ENCODE measurements around the gene STOX2.

Gene STOX2

GRCh38 chr4:183926950-183927349, 21.8 kb downstream of the STOX2 start:
- WGBS (ENCODE audit: extremely low coverage, insufficient coverage, insufficient read length), result no CpG with 5 or more reads among the region's 5 CpGs
- no peak overlapping the region for H2BK5ac ChIP-seq (ENCODE audit: low read depth, low read length, poor library complexity)
- no peak overlapping the region for H3K4me3 ChIP-seq (ENCODE audit: low read depth, low read length)

GRCh38 chr4:183932576-183932975, 27.5 kb downstream of the STOX2 start:
- H3K9ac ChIP-seq (ENCODE audit: low read length), result peak overlapping the region; percentile 47
- H3K4me1 ChIP-seq (ENCODE audit: control insufficient read depth in 1 of 2, insufficient read depth in 2 of 2, low read length in 2 of 2), result no peaks in the 10 kb centered on the region
- H4K91ac ChIP-seq (ENCODE audit: low read depth, low read length), result no peak overlapping the region
- H3K36me3 ChIP-seq (ENCODE audit: control insufficient read depth in 1 of 2, insufficient read depth in 2 of 2, low read length in 2 of 2), result no peaks in the 10 kb centered on the region
- H3K27me3 ChIP-seq (ENCODE audit: insufficient read depth, low read length), result no peaks in the 10 kb centered on the region
- no CpG with 5 or more reads among the region's 3 CpGs for WGBS (ENCODE audit: extremely low coverage, insufficient coverage, insufficient read length)
- no peak overlapping the region for H3K14ac ChIP-seq (ENCODE audit: low read length)
- no peak overlapping the region for H2BK12ac ChIP-seq (ENCODE audit: low read length)
- no peaks in the 10 kb centered on the region for H3K79me1 ChIP-seq (ENCODE audit: low read length)
- no peak overlapping the region for H3K23ac ChIP-seq (ENCODE audit: low read length)
- no peak overlapping the region for H3K27ac ChIP-seq (ENCODE audit: low read depth, low read length)
- H2AFZ ChIP-seq (ENCODE audit: insufficient read depth, low read length, poor library complexity), result no peak overlapping the region
- no peak overlapping the region for H2BK120ac ChIP-seq (ENCODE audit: insufficient read depth, low read length, poor library complexity)
- H3K79me2 ChIP-seq (ENCODE audit: control insufficient read depth, insufficient read depth, low read length, poor library complexity), result no peaks in the 10 kb centered on the region
- no peak for DNase-seq
- H3K18ac ChIP-seq (ENCODE audit: low read length), result no peak overlapping the region
- no peak overlapping the region for H2AK5ac ChIP-seq (ENCODE audit: low read length)
- no peak overlapping the region for H3K4me2 ChIP-seq (ENCODE audit: low read length)
- H2BK5ac ChIP-seq (ENCODE audit: low read depth, low read length, poor library complexity), result no peak overlapping the region
- H3K9me3 ChIP-seq (ENCODE audit: insufficient read depth, low read depth, low read length), result no peaks in the 10 kb centered on the region
- no peak overlapping the region for H4K8ac ChIP-seq (ENCODE audit: low read depth, low read length)
- no peak overlapping the region for H3K4ac ChIP-seq (ENCODE audit: low read depth, low read length)
- H4K12ac ChIP-seq (ENCODE audit: low read depth, low read length), result no peak overlapping the region
- H3K4me3 ChIP-seq (ENCODE audit: low read depth, low read length), result no peak overlapping the region

More at GRCh38 chr4:183926950-183927349, 21.8 kb downstream of the STOX2 start:
- Histone ChIP-seq H3K4ac (ENCODE audit: low read depth, low read length) (no peak overlapping the region), H2AFZ (ENCODE audit: insufficient read depth, low read length, poor library complexity) (no peak overlapping the region), H3K4me1 (ENCODE audit: control insufficient read depth in 1 of 2, insufficient read depth in 2 of 2, low read length in 2 of 2) (no peaks in the 10 kb centered on the region), H3K9me3 (ENCODE audit: insufficient read depth, low read depth, low read length) (no peaks in the 10 kb centered on the region), H3K79me2 (ENCODE audit: control insufficient read depth, insufficient read depth, low read length, poor library complexity) (no peaks in the 10 kb centered on the region), H4K12ac (ENCODE audit: low read depth, low read length) (no peak overlapping the region), H2BK12ac (ENCODE audit: low read length) (no peak overlapping the region), H3K4me2 (ENCODE audit: low read length) (no peak overlapping the region), H3K36me3 (ENCODE audit: control insufficient read depth in 1 of 2, insufficient read depth in 2 of 2, low read length in 2 of 2) (no peaks in the 10 kb centered on the region), H3K27me3 (ENCODE audit: insufficient read depth, low read length) (no peaks in the 10 kb centered on the region), H3K23ac (ENCODE audit: low read length) (no peak overlapping the region), H3K14ac (ENCODE audit: low read length) (no peak overlapping the region), H3K27ac (ENCODE audit: low read depth, low read length) (no peak overlapping the region), H4K91ac (ENCODE audit: low read depth, low read length) (no peak overlapping the region), H3K9ac (ENCODE audit: low read length) (no peak overlapping the region), H2AK5ac (ENCODE audit: low read length) (no peak overlapping the region), H4K8ac (ENCODE audit: low read depth, low read length) (no peak overlapping the region), H2BK120ac (ENCODE audit: insufficient read depth, low read length, poor library complexity) (no peak overlapping the region), H3K18ac (ENCODE audit: low read length) (no peak overlapping the region), H3K79me1 (ENCODE audit: low read length) (no peaks in the 10 kb centered on the region)
- DNase-seq, result no peak

GRCh38 chr4:183934761-183935160, 29.7 kb downstream of the STOX2 start:
- H2BK12ac ChIP-seq (ENCODE audit: low read length), result no peak overlapping the region

GRCh38 chr4:183935355-183936005, 30.4 kb downstream of the STOX2 start:
- WGBS (ENCODE audit: extremely low coverage, insufficient coverage, insufficient read length), result no CpG with 5 or more reads among the region's 2 CpGs
- Histone ChIP-seq H3K79me2 (ENCODE audit: control insufficient read depth, insufficient read depth, low read length, poor library complexity) (no peaks in the 10 kb centered on the region), H3K9me3 (ENCODE audit: insufficient read depth, low read depth, low read length) (no peaks in the 10 kb centered on the region), H2AK5ac (ENCODE audit: low read length) (no peak overlapping the region), H3K4me1 (ENCODE audit: control insufficient read depth in 1 of 2, insufficient read depth in 2 of 2, low read length in 2 of 2) (no peaks in the 10 kb centered on the region), H2BK12ac (ENCODE audit: low read length) (no peak overlapping the region), H3K4ac (ENCODE audit: low read depth, low read length) (no peak overlapping the region), H3K4me3 (ENCODE audit: low read depth, low read length) (no peak overlapping the region), H2BK5ac (ENCODE audit: low read depth, low read length, poor library complexity) (no peak overlapping the region), H4K8ac (ENCODE audit: low read depth, low read length) (no peak overlapping the region), H3K9ac (ENCODE audit: low read length) (no peak overlapping the region), H3K79me1 (ENCODE audit: low read length) (no peaks in the 10 kb centered on the region), H4K12ac (ENCODE audit: low read depth, low read length) (no peak overlapping the region), H3K27me3 (ENCODE audit: insufficient read depth, low read length) (no peaks in the 10 kb centered on the region), H2BK120ac (ENCODE audit: insufficient read depth, low read length, poor library complexity) (no peak overlapping the region), H3K18ac (ENCODE audit: low read length) (no peak overlapping the region), H3K14ac (ENCODE audit: low read length) (no peak overlapping the region), H3K27ac (ENCODE audit: low read depth, low read length) (no peak overlapping the region), H3K4me2 (ENCODE audit: low read length) (no peak overlapping the region), H3K23ac (ENCODE audit: low read length) (no peak overlapping the region), H3K36me3 (ENCODE audit: control insufficient read depth in 1 of 2, insufficient read depth in 2 of 2, low read length in 2 of 2) (no peaks in the 10 kb centered on the region), H4K91ac (ENCODE audit: low read depth, low read length) (no peak overlapping the region), H2AFZ (ENCODE audit: insufficient read depth, low read length, poor library complexity) (no peak overlapping the region)
- DNase-seq, result no peak

More at GRCh38 chr4:183934761-183935160, 29.7 kb downstream of the STOX2 start:
- DNase-seq, result no peak
- no peak overlapping the region for H3K14ac ChIP-seq (ENCODE audit: low read length)
- H3K79me2 ChIP-seq (ENCODE audit: control insufficient read depth, insufficient read depth, low read length, poor library complexity), result no peaks in the 10 kb centered on the region
- H3K4ac ChIP-seq (ENCODE audit: low read depth, low read length), result no peak overlapping the region
- no peak overlapping the region for H4K91ac ChIP-seq (ENCODE audit: low read depth, low read length)
- H3K4me2 ChIP-seq (ENCODE audit: low read length), result no peak overlapping the region
- H2BK120ac ChIP-seq (ENCODE audit: insufficient read depth, low read length, poor library complexity), result no peak overlapping the region
- no peak overlapping the region for H2AK5ac ChIP-seq (ENCODE audit: low read length)
- H4K8ac ChIP-seq (ENCODE audit: low read depth, low read length), result no peak overlapping the region
- WGBS (ENCODE audit: extremely low coverage, insufficient coverage, insufficient read length), result no CpG with 5 or more reads among the region's 6 CpGs
- no peak overlapping the region for H3K27ac ChIP-seq (ENCODE audit: low read depth, low read length)
- no peak overlapping the region for H3K23ac ChIP-seq (ENCODE audit: low read length)
- H3K4me1 ChIP-seq (ENCODE audit: control insufficient read depth in 1 of 2, insufficient read depth in 2 of 2, low read length in 2 of 2), result no peaks in the 10 kb centered on the region
- no peaks in the 10 kb centered on the region for H3K27me3 ChIP-seq (ENCODE audit: insufficient read depth, low read length)
- no peak overlapping the region for H2BK5ac ChIP-seq (ENCODE audit: low read depth, low read length, poor library complexity)
- no peaks in the 10 kb centered on the region for H3K79me1 ChIP-seq (ENCODE audit: low read length)
- H3K9ac ChIP-seq (ENCODE audit: low read length), result peak overlapping the region; percentile 50
- no peak overlapping the region for H3K4me3 ChIP-seq (ENCODE audit: low read depth, low read length)
- no peaks in the 10 kb centered on the region for H3K9me3 ChIP-seq (ENCODE audit: insufficient read depth, low read depth, low read length)
- H3K36me3 ChIP-seq (ENCODE audit: control insufficient read depth in 1 of 2, insufficient read depth in 2 of 2, low read length in 2 of 2), result no peaks in the 10 kb centered on the region
- H4K12ac ChIP-seq (ENCODE audit: low read depth, low read length), result peak overlapping the region; percentile 62
- H2AFZ ChIP-seq (ENCODE audit: insufficient read depth, low read length, poor library complexity), result no peak overlapping the region
- H3K18ac ChIP-seq (ENCODE audit: low read length), result no peak overlapping the region
